Iris pigment epithelial cell (primary cell): ENCODE data around the gene MYBBP1A.
"Not testable (repeated sequence)": the region's sequence is repeated elsewhere in the genome, so short reads cannot be mapped to it uniquely, and the experiment has no call there.

Source experiments
- DNase-seq: peaks from one replicate; pipeline ENCODE4 v3.0.0-alpha.2; 2011; ENCODE audit warnings: low read depth

Gene MYBBP1A, protein sequence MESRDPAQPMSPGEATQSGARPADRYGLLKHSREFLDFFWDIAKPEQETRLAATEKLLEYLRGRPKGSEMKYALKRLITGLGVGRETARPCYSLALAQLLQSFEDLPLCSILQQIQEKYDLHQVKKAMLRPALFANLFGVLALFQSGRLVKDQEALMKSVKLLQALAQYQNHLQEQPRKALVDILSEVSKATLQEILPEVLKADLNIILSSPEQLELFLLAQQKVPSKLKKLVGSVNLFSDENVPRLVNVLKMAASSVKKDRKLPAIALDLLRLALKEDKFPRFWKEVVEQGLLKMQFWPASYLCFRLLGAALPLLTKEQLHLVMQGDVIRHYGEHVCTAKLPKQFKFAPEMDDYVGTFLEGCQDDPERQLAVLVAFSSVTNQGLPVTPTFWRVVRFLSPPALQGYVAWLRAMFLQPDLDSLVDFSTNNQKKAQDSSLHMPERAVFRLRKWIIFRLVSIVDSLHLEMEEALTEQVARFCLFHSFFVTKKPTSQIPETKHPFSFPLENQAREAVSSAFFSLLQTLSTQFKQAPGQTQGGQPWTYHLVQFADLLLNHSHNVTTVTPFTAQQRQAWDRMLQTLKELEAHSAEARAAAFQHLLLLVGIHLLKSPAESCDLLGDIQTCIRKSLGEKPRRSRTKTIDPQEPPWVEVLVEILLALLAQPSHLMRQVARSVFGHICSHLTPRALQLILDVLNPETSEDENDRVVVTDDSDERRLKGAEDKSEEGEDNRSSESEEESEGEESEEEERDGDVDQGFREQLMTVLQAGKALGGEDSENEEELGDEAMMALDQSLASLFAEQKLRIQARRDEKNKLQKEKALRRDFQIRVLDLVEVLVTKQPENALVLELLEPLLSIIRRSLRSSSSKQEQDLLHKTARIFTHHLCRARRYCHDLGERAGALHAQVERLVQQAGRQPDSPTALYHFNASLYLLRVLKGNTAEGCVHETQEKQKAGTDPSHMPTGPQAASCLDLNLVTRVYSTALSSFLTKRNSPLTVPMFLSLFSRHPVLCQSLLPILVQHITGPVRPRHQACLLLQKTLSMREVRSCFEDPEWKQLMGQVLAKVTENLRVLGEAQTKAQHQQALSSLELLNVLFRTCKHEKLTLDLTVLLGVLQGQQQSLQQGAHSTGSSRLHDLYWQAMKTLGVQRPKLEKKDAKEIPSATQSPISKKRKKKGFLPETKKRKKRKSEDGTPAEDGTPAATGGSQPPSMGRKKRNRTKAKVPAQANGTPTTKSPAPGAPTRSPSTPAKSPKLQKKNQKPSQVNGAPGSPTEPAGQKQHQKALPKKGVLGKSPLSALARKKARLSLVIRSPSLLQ (N-terminal part only)

DNA sequence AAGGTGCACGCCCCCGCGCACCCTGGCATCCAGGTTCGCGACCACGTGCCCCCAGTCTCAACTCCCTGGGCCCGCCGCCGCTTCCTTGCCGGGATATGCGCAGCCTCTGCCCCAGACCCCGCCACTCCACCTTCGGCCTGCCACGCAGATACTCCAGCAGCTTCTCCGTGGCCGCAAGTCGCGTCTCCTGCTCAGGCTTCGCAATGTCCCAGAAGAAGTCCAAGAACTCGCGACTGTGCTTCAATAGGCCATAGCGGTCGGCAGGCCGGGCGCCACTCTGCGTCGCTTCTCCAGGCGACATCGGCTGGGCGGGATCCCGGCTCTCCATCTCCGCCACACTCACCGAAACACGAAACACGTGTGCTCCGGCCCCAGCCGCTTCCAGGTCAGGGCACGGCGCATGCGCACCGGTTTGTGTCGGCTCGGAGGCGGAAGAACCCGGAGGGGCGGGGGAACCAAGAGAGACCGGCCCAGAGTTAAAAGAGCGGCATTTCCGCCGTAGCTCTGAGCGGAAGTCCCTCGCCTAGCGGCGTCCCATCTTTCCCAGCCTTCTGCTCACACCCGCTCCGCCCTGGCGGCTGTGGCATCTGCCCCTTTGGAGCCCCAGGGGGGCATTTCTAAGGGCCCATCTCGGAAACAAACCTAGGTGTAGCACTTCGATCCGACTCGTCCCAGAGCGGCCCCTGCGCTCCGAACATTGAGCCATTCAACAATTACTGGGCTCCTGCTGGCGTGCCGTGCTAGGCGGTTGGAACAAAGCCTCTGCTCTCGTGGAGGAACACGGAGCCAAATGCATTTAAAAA, at the start of gene MYBBP1A:
Gene MYBBP1A, minus strand, starts transcription at position 388 of the 803 bp plus-strand sequence. Its CDS starts 60 bp downstream, at position 328.
- peak; percentile 92 for DNase-seq

GRCh38 chr17:4604736-4605135, 49.6 kb upstream of the MYBBP1A start:
- not testable (repeated sequence) for DNase-seq

- DNase-seq = peak; percentile 63
These were observed 49.0 kb upstream of the MYBBP1A start for GRCh38 chr17:4604111-4604644.

DNA sequence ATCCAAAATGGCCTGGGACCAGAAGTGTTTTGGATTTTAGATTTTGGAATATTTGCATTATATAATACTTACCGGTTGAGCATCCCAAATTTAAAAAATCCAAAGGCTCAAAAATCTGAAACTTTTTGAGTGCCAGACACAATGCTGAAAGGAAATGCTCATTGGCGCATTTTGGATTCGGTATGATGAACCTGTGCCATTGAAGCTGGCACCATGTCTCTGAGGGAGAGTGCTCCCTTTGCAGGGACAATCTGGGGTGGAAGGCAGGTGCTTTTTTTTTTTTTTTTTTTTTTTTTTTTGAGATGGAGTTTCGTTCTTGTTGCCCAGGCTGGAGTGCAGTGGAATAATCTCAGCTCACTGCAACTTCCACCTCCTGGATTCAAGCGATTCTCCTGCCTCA, 46.9 kb upstream of the MYBBP1A start:
- DNase-seq = no peak

GRCh38 chr17:4601326-4601725, 46.1 kb upstream of the MYBBP1A start:
- DNase-seq = no peak

- no peak for DNase-seq
These were observed 45.4 kb upstream of the MYBBP1A start for GRCh38 chr17:4600563-4600962.

GRCh38 chr17:4599505-4600281, 44.5 kb upstream of the MYBBP1A start:
- peak; percentile 6 for DNase-seq

DNA sequence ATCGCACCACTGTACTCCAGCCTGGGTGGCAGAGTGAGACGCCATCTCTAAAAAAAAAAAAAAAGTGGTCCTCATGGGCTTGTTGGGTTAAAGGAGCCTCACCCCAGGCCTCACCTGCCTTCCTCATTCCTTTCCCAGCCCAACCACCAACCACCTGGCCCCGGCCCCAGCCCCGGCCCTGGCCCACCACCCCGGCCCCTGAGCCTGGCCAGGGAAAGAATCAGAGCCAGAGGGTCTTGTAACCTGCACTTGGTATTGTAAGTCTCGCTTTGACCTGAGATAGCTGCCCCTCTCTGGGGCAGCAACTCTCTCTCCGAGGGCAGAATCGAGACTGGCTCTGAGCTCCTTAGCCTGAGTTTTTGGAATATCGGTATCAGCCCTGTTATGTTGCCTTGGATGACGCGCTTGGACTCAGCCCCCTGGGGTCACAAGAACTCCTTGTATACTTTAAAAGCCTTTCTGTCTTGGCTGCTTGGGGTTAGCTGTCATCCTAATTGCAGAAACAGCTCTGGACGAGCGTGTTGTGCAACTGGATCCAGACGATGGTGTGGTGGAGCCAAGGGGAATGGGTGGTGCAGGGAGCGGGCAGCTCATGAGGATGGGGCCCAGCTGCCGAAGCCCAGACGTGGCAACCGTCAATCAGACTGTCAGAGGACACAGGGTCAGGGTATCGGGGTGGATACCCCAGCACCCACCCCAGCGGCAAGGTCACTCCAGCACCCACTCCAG, 43.8 kb upstream of the MYBBP1A start:
- no peak for DNase-seq

- DNase-seq = no peak
These were observed 42.8 kb upstream of the MYBBP1A start for GRCh38 chr17:4597975-4598374.

GRCh38 chr17:4596636-4597380, 41.6 kb upstream of the MYBBP1A start:
- DNase-seq = no peak

GRCh38 chr17:4595685-4596342, 40.6 kb upstream of the MYBBP1A start:
- DNase-seq = not testable (repeated sequence)

DNA sequence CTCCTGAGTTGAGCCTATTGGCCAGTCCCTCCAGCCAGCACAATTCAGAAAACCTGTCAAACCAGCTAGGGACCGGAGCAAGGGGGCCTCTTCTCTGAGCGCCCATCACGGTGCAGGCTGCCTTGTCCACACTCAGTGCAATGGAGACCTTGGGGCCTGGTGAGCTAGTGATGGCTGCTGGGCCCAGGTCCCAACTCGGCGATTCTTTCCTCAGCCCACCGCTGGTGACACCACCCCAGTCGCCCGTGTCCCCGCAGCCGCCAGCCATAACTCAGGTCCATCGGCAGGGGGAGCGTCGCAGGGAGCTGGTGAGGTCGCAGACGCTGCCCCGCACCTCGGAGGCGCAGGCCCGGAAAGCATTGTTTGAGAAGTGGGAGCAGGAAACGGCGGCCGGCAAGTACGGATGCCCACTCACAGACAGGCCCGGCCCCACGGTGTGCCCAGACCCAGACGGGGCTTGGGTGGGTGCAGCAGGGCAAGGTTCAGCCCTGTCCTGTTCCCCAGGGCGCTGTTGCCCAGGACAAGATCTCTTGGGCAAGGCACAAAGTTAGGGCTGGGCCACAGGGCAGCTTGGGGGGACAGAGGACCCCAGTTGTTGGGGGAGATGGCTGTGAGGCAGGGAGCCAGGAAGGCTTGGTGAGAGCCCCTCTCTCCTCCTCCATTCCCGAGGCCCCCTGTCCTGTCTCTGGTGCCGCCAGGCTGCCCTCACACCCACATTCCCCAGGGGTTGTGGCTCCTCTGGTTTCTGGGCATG, 39.9 kb upstream of the MYBBP1A start:
- no peak for DNase-seq

- no peak for DNase-seq
These were observed 39.2 kb upstream of the MYBBP1A start for GRCh38 chr17:4594406-4594805.

GRCh38 chr17:4593021-4593421, 37.8 kb upstream of the MYBBP1A start:
- no peak for DNase-seq

- no peak for DNase-seq
These were observed 37.2 kb upstream of the MYBBP1A start for GRCh38 chr17:4592240-4593005.

- DNase-seq = peak; percentile 48
These were observed 36.3 kb upstream of the MYBBP1A start for GRCh38 chr17:4591529-4591928.
